Muscle of arm (tissue), 12 donors: ENCODE data around the gene SLC19A1. TPM values are rescaled to one million over a fixed set of nuclear protein-coding genes. Genes with fewer than 3 reads are reported as not detected.

Experiments
- DNase-seq: peaks from one replicate; pipeline ENCODE4 v3.0.0-alpha.2; 2013
- polyA plus RNA-seq, 12 donors: library from polyadenylated mRNA; unstranded; fragments of 120-200 nt; gene quantifications; one replicate each; pipeline ENCODE4 v1.2.1, GENCODE V29; 2013; ENCODE audit not compliant: insufficient read length in 12 of 12

The SLC19A1 gene
- polyA plus RNA-seq, 12 donors = 4.9 to 24.9 (median 16.9) TPM; not detected in 1

GRCh38 chr21:45457832-45458172 is 84.4 kb downstream of the SLC19A1 start:
- no peak for DNase-seq

GRCh38 chr21:45457161-45457831 is 84.9 kb downstream of the SLC19A1 start:
- no peak for DNase-seq

GRCh38 chr21:45456584-45457160 is 85.6 kb downstream of the SLC19A1 start:
- DNase-seq = no peak

GRCh38 chr21:45455674-45456583 is 86.3 kb downstream of the SLC19A1 start:
- DNase-seq = no peak

GRCh38 chr21:45454926-45455673 is 87.1 kb downstream of the SLC19A1 start:
- DNase-seq = no peak

GRCh38 chr21:45454060-45454925 is 87.9 kb downstream of the SLC19A1 start:
- DNase-seq = no peak

- DNase-seq = no peak
Measured at GRCh38 chr21:45453308-45453950, 88.8 kb downstream of the SLC19A1 start.

GRCh38 chr21:45452696-45453307 is 89.4 kb downstream of the SLC19A1 start:
- DNase-seq = no peak

GRCh38 chr21:45451771-45452182 is 90.5 kb downstream of the SLC19A1 start:
- no peak for DNase-seq

- DNase-seq = no peak
Measured at GRCh38 chr21:45451091-45451740, 91.0 kb downstream of the SLC19A1 start.

- no peak for DNase-seq
Measured at GRCh38 chr21:45450423-45451090, 91.7 kb downstream of the SLC19A1 start.

GRCh38 chr21:45449658-45450422 is 92.4 kb downstream of the SLC19A1 start:
- DNase-seq = no peak

- DNase-seq = no peak
Measured at GRCh38 chr21:45448810-45449657, 93.2 kb downstream of the SLC19A1 start.

GRCh38 chr21:45448283-45448809 is 93.9 kb downstream of the SLC19A1 start:
- no peak for DNase-seq
